Body of pancreas (tissue), 4 donors: ENCODE results near the gene CLDN24. TPM values are rescaled to one million over a fixed set of nuclear protein-coding genes. Genes with fewer than 3 reads are reported as not detected.

ENCODE experiments used
- ATAC-seq: fragments of 150-250 bp; one replicate; pipeline ENCODE4 v1.9.1; 2016
- DNase-seq, 4 donors: peaks; one replicate each; pipeline ENCODE4 v3.0.0-alpha.2; 2019
- H3K27ac ChIP-seq, 4 donors: fragments of 200-600 bp; sonication (generic); 1 replicate in 3 of 4; 2 replicates in 1 of 4; pipeline versions ENCODE4 v1.5.1 to v1.6.1; 2016 to 2019; ENCODE audit warnings: mild to moderate bottlenecking in 1 of 4, mixed read lengths in 1 of 4, moderate library complexity in 1 of 4
- H3K27me3 ChIP-seq, 2 donors: fragments of 200-600 bp; sonication (generic); one replicate each; pipeline ENCODE4 v1.6.0; 2016; ENCODE audit warnings: mild to moderate bottlenecking in 1 of 2
- H3K36me3 ChIP-seq, 2 donors: fragments of 200-600 bp; sonication (generic); replicated peaks in 1 of 2; 2 replicates each; pipeline ENCODE4 v1.5.1; 2016; ENCODE audit warnings: low read depth in 2 of 2; ENCODE audit not compliant: insufficient read depth in 1 of 2
- H3K4me1 ChIP-seq: fragments of 200-600 bp; sonication (generic); one replicate; pipeline ENCODE4 v1.6.0; 2016
- H3K4me3 ChIP-seq, 2 donors: fragments of 200-600 bp; sonication (generic); 1 replicate in 1 of 2; 2 replicates in 1 of 2; pipeline ENCODE4 v1.5.1; 2016 to 2019
- H3K9me3 ChIP-seq, 3 donors: fragments of 200-600 bp; sonication (generic); 1 replicate in 2 of 3; 2 replicates in 1 of 3; pipeline ENCODE4 v1.5.1; 2016
- POLR2A ChIP-seq, 3 donors: fragments of 450-650 bp; IDR thresholded peaks; one replicate each; pipeline ENCODE4 v1.6.1; 2016; ENCODE audit warnings: antibody characterized with exemption in 3 of 3, mild to moderate bottlenecking in 2 of 3
- WGBS, 2 donors: methylation state at CpG; one replicate each; pipeline ENCODE4 v1.1.5; 2017; 5-methylcytosine and 5-hydroxymethylcytosine counted together
- intact Hi-C: fragments of 100-400 bp; cut with DNase I; formaldehyde crosslinking; loops from one replicate; pipeline ENCODE4 v1.15.1; 2023
- total RNA-seq, 2 donors: library from RNA; depleted of rRNA; stranded (reverse); fragments of >200 nt; gene quantifications; one replicate each; pipeline ENCODE4 v1.1.0, GENCODE V29; 2016
- TF ChIP-seq, protein P1 (sequence below), 7 experiments: fragments of 450-650 bp in 4 of 7; fragments of 200-600 bp in 3 of 7; sonication (generic) in 3 of 7; IDR thresholded peaks; one replicate each; pipeline ENCODE4 v1.5.1; 2016 to 2019; ENCODE audit warnings: antibody characterized with exemption in 7 of 7

CLDN24 gene
- total RNA-seq, 2 donors from 2014 or later, result not detected

DNA sequence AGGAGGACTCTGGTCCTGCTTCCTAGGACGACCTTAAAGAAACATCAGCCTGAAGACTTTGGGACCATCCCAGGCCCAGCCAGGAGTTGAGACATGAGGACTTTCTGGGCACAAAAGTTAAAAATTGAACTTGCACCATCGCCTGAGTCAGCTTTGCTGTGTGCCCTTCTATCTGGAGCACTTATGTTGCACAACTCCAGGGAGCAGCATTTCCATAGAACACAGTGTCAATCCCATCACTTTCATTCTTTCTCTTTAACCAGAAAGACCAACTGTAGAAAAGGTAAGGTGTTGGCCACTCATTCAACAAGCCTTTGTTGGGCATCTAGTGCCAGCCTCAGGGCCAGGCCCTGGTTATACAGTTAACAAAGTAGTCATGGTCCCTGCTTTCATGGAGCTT is 8.6 kb upstream of the CLDN24 start:
- Histone ChIP-seq H3K27ac (no peak overlapping the region), H3K36me3 (no peaks in the 10 kb centered on the region), H3K4me1 (no peaks in the 10 kb centered on the region), H3K27me3 (no peaks in the 10 kb centered on the region), H3K9me3 (no peaks in the 10 kb centered on the region), H3K4me3 (no peak overlapping the region)
- no peak for TF ChIP-seq POLR2A (IDR thresholded peaks at IDR 0.05)
- TF ChIP-seq, protein P1, sequence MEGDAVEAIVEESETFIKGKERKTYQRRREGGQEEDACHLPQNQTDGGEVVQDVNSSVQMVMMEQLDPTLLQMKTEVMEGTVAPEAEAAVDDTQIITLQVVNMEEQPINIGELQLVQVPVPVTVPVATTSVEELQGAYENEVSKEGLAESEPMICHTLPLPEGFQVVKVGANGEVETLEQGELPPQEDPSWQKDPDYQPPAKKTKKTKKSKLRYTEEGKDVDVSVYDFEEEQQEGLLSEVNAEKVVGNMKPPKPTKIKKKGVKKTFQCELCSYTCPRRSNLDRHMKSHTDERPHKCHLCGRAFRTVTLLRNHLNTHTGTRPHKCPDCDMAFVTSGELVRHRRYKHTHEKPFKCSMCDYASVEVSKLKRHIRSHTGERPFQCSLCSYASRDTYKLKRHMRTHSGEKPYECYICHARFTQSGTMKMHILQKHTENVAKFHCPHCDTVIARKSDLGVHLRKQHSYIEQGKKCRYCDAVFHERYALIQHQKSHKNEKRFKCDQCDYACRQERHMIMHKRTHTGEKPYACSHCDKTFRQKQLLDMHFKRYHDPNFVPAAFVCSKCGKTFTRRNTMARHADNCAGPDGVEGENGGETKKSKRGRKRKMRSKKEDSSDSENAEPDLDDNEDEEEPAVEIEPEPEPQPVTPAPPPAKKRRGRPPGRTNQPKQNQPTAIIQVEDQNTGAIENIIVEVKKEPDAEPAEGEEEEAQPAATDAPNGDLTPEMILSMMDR (IDR thresholded peaks at IDR 0.05), result no peak
- DNase-seq (no peak), ATAC-seq (no peak)
- intact Hi-C loops, result no loop called here
- WGBS, 2 donors, result 77 to 79% methylated on average over 2 of the region's 2 CpGs

DNA sequence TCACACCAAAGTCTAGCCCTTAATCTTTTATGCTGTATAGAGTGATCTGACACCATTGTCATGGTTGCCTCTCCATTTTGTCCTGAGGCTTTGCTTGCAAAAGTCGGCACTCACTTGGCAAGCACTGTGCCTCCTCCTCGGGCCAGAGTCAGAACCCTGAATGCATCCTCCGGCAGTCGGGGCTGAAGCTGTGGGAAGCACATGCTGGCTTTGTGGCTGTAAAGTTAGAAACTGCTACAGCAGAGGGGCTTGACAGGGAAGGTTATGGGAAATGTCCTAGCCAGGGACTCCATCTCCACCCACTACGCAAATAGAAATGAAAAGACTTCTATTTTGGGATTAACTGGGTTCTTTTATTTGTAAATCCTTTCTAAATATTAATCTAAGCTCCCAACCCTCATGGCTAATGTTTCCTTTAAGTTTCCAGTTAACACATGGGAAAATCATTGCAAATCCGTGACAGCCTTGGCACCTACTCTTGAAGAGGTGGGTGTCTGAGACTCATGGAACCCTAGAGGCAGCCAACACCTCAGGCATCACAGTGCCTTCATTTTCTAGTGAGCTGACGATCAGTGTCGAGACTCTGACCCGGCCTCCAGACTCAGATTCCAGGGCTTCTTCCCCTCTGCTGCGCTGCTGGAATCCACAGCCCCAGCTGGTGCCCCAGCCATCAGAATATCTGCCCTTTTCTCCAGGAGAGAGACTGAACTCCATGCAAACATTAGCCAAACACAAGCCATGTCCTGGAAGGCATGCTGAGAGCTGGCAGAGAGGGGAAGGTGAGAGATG is 7.9 kb upstream of the CLDN24 start:
- TF ChIP-seq, protein P1 (IDR thresholded peaks at IDR 0.05), result no peak
- no peak for TF ChIP-seq POLR2A (IDR thresholded peaks at IDR 0.05)
- WGBS, 2 donors, result 72 to 82% methylated on average over 6 to 10 of the region's 10 CpGs
- no peak for ATAC-seq

DNA sequence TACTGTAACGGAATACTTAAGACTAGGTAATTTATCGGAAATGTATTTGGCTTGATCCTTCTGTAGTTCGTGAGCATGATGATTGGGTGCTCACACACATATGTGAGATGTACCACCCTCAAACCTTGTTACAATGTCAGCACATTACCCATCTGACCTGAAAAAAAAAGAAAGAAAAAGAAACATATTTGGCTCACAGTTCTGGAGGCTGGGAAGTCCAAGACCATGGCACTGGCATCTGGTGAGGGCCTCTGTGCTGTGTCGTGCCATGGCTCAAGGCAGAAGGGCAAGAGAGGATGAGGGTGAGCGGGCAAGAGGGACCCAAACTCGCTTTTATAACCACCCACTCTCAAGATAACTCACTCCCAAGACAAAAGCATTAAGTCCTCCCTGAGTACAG is 7.0 kb upstream of the CLDN24 start:
- Histone ChIP-seq H3K27me3 (no peaks in the 10 kb centered on the region), H3K4me1 (no peaks in the 10 kb centered on the region), H3K9me3 (no peaks in the 10 kb centered on the region), H3K36me3 (no peaks in the 10 kb centered on the region), H3K27ac (no peak overlapping the region), H3K4me3 (no peak overlapping the region)
- 85 to 90% methylated on average over 6 of the region's 6 CpGs for WGBS, 2 donors
- intact Hi-C loops, result no loop called here
- TF ChIP-seq POLR2A (IDR thresholded peaks at IDR 0.05), result no peak
- TF ChIP-seq, protein P1 (IDR thresholded peaks at IDR 0.05), result no peak
- DNase-seq (no peak), ATAC-seq (no peak)

More for the DNA sequence above, 7.9 kb upstream of the CLDN24 start:
- H3K27ac ChIP-seq, result no peak overlapping the region
- H3K4me1 ChIP-seq, result no peaks in the 10 kb centered on the region
- no peaks in the 10 kb centered on the region for H3K27me3 ChIP-seq
- no peaks in the 10 kb centered on the region for H3K9me3 ChIP-seq
- no peak overlapping the region for H3K4me3 ChIP-seq
- intact Hi-C loops, result no loop called here
- DNase-seq, result no peak
- H3K36me3 ChIP-seq, result no peaks in the 10 kb centered on the region

DNA sequence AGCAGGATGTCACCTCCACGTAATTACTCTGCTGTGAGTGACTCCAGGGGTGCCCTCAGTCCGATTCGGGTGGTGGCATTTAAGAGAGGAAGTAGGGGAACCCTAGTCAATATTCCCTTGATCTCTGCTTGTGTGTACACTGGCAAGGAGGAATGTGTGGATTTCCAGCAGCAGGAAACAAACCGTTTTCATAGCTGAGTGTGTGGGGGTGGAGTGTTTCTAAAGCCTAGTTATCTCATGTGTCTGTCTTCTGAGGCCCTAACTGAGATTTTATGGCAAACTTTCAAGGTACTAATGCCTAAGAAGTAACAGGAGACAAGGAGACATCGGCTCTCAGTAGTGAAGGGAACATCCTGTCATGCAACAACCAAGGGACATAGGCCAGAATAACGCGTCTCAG is 6.6 kb upstream of the CLDN24 start:
- TF ChIP-seq, protein P1 (IDR thresholded peaks at IDR 0.05), result no peak
- TF ChIP-seq POLR2A (IDR thresholded peaks at IDR 0.05), result no peak
- intact Hi-C loops, result no loop called here
- no peaks in the 10 kb centered on the region for H3K9me3 ChIP-seq
- H3K4me3 ChIP-seq, result no peak overlapping the region
- no peak overlapping the region for H3K27ac ChIP-seq
- no peak for ATAC-seq
- H3K27me3 ChIP-seq, result no peaks in the 10 kb centered on the region
- no peaks in the 10 kb centered on the region for H3K36me3 ChIP-seq
- no peak for DNase-seq
- no peaks in the 10 kb centered on the region for H3K4me1 ChIP-seq
- 53 to 57% methylated on average over 6 to 7 of the region's 7 CpGs for WGBS, 2 donors

DNA sequence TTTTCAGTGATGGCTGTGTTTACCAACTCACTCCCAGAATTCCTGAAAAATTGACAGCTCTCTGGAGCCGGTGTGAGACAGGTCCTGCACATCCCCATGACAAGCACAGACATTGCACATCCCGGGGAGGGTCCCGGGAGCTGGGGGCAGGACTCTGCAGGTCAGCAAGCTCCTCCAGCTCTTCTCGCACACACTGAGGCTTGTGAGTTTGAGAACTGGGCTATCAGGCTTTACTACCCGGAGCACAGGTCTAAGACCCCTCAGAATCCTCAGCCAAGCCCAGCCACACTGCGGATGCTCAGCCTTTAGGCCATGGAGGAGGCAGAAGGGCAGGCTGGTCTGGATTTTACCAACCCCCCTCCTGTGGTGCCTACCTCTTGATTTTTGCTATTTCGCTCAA is 5.6 kb upstream of the CLDN24 start:
- Histone ChIP-seq H3K27me3 (no peaks in the 10 kb centered on the region), H3K4me3 (no peak overlapping the region), H3K9me3 (no peaks in the 10 kb centered on the region), H3K36me3 (no peaks in the 10 kb centered on the region), H3K27ac (no peak overlapping the region), H3K4me1 (no peaks in the 10 kb centered on the region)
- 89 to 92% methylated on average over 7 of the region's 7 CpGs for WGBS, 2 donors
- intact Hi-C loops, result no loop called here
- TF ChIP-seq POLR2A (IDR thresholded peaks at IDR 0.05), result no peak
- TF ChIP-seq, protein P1 (IDR thresholded peaks at IDR 0.05), result no peak
- no peak for DNase-seq
- no peak for ATAC-seq
